AG10803 (cell line): ENCODE data around the gene COX4I2.
"Not testable (repeated sequence)": the region's sequence is repeated elsewhere in the genome, so short reads cannot be mapped to it uniquely, and the experiment has no call there.

Source experiments
- DNase-seq: peaks from one replicate; pipeline ENCODE4 v3.0.0; 2010; ENCODE audit warnings: low read depth
- H3K4me3 ChIP-seq: 2 replicates; pipeline ENCODE4 v1.5.1; 2011; ENCODE audit warnings: mild to moderate bottlenecking, low read length, control low read depth
- TF ChIP-seq, protein P1 (sequence below): conservative IDR thresholded peaks from 2 replicates; pipeline ENCODE4 v1.5.1; 2011; ENCODE audit warnings: mild to moderate bottlenecking, low read length, control low read depth, inconsistent platforms

COX4I2 gene

GRCh38 chr20:31643522-31643921, 5.8 kb downstream of the COX4I2 start:
- TF ChIP-seq, protein P1, sequence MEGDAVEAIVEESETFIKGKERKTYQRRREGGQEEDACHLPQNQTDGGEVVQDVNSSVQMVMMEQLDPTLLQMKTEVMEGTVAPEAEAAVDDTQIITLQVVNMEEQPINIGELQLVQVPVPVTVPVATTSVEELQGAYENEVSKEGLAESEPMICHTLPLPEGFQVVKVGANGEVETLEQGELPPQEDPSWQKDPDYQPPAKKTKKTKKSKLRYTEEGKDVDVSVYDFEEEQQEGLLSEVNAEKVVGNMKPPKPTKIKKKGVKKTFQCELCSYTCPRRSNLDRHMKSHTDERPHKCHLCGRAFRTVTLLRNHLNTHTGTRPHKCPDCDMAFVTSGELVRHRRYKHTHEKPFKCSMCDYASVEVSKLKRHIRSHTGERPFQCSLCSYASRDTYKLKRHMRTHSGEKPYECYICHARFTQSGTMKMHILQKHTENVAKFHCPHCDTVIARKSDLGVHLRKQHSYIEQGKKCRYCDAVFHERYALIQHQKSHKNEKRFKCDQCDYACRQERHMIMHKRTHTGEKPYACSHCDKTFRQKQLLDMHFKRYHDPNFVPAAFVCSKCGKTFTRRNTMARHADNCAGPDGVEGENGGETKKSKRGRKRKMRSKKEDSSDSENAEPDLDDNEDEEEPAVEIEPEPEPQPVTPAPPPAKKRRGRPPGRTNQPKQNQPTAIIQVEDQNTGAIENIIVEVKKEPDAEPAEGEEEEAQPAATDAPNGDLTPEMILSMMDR: no peak
- DNase-seq: no peak
- H3K4me3 ChIP-seq: no peak overlapping the region

- DNase-seq: no peak
These were observed 7.0 kb downstream of the COX4I2 start for GRCh38 chr20:31644701-31645100.

GRCh38 chr20:31648104-31648503, 10.4 kb downstream of the COX4I2 start:
- not testable (repeated sequence) for DNase-seq, H3K4me3 ChIP-seq

More at GRCh38 chr20:31644701-31645100, 7.0 kb downstream of the COX4I2 start:
- H3K4me3 ChIP-seq: no peak overlapping the region
- TF ChIP-seq, protein P1: no peak

- H3K4me3 ChIP-seq: no peak overlapping the region
- DNase-seq: peak; percentile 59
- TF ChIP-seq, protein P1: no peak
These were observed 15.2 kb downstream of the COX4I2 start for GRCh38 chr20:31652917-31653396.

- no peak for DNase-seq
- TF ChIP-seq, protein P1: no peak
- no peak overlapping the region for H3K4me3 ChIP-seq
These were observed 15.8 kb downstream of the COX4I2 start for GRCh38 chr20:31653561-31653960.

GRCh38 chr20:31654534-31654933, 16.8 kb downstream of the COX4I2 start:
- DNase-seq: no peak
- H3K4me3 ChIP-seq: no peak overlapping the region
- TF ChIP-seq, protein P1: no peak

- H3K4me3 ChIP-seq: peak overlapping the region; percentile 58
- DNase-seq: peak; percentile 68
- TF ChIP-seq, protein P1: peak; percentile 64
These were observed 24.1 kb downstream of the COX4I2 start for GRCh38 chr20:31661625-31662371.
